AG04449 (cell line): Measurements from ENCODE around the gene PPP1R18.
A peak's percentile ranks its signal among the peaks of the same experiment; 100 is the strongest.
"Not testable (repeated sequence)": the region's sequence is repeated elsewhere in the genome, so short reads cannot be mapped to it uniquely, and the experiment has no call there.

Source experiments
- CTCF ChIA-PET: fragments of 350-600 bp; formaldehyde crosslinking; extraction: SDS; loops from one replicate; lab custom pipeline; 2021; ENCODE audit warnings: antibody characterized with exemption; lab: Yijun Ruan, JAX
- POLR2A ChIA-PET: fragments of 400-600, 350-600 bp; formaldehyde crosslinking; extraction: SDS; loops from one replicate; lab custom pipeline; 2020; ENCODE audit warnings: antibody characterized with exemption, inconsistent platforms; lab: Yijun Ruan, JAX
- DNase-seq: peaks from one replicate; pipeline ENCODE4 v3.0.0-alpha.2; 2010; ENCODE audit warnings: low read depth, low spot score
- H3K4me3 ChIP-seq: 2 replicates; pipeline ENCODE4 v1.5.1; 2011; ENCODE audit warnings: low read depth, mild to moderate bottlenecking, control low read depth, low read length
- CTCF ChIP-seq: IDR thresholded peaks from one replicate; pipeline ENCODE4 v1.5.1; 2011; ENCODE audit warnings: mild to moderate bottlenecking, moderate library complexity, low read length, control low read depth, inconsistent platforms; ENCODE audit not compliant: insufficient read depth; ENCODE audit errors: missing control alignments

Gene PPP1R18

GRCh38 chr6:30723843-30724741, 37.6 kb upstream of the PPP1R18 start:
- peak; percentile 5 for TF ChIP-seq CTCF
- peak overlapping the region; percentile 26 for H3K4me3 ChIP-seq
- CTCF ChIA-PET = interaction anchor here (0.5 to 18.8 kb wide), 12 partner anchors 10 to 190 kb away, joined by 4 to 504 read pairs (median 12); partner anchors contain the start of genes DHX16, FLOT1 and VARS2
- POLR2A ChIA-PET = interaction anchor here (0.8 to 3.8 kb wide), 9 partner anchors 15 to 52 kb away, joined by 3 to 24 read pairs (median 4); partner anchors contain the start of gene NRM
- not testable (repeated sequence) for DNase-seq

- peak overlapping the region; percentile 97 for H3K4me3 ChIP-seq
- ChIA-PET POLR2A (interaction anchor here (1.0 to 3.6 kb wide), 9 partner anchors 8 to 51 kb away, joined by 3 to 24 read pairs (median 6); partner anchors contain the start of genes DHX16 and NRM), CTCF (interaction anchor here (0.6 to 18.8 kb wide), 34 partner anchors 11 to 363 kb away, joined by 3 to 504 read pairs (median 6); partner anchors contain the start of genes DHX16, FLOT1, NRM and VARS2)
- not testable (repeated sequence) for DNase-seq
These were observed 36.9 kb upstream of the PPP1R18 start for GRCh38 chr6:30723159-30723842.

- POLR2A ChIA-PET = interaction anchor here (1.0 to 3.6 kb wide), 20 partner anchors 9 to 159 kb away, joined by 3 to 24 read pairs (median 6); partner anchors contain the start of genes DHX16, FLOT1 and NRM
- peak; percentile 83 for TF ChIP-seq CTCF
- DNase-seq = no peak
- CTCF ChIA-PET = interaction anchor here (0.6 to 18.8 kb wide), 46 partner anchors 11 to 364 kb away, joined by 3 to 504 read pairs (median 4); partner anchors contain the start of genes ATAT1, DHX16, FLOT1 and MRPS18B
- peak overlapping the region; percentile 97 for H3K4me3 ChIP-seq
These were observed 36.1 kb upstream of the PPP1R18 start for GRCh38 chr6:30722280-30723112.

- H3K4me3 ChIP-seq = peak overlapping the region; percentile 97
- DNase-seq = not testable (repeated sequence)
- ChIA-PET CTCF (interaction anchor here (0.6 to 18.8 kb wide), 38 partner anchors 11 to 366 kb away, joined by 3 to 504 read pairs (median 5); partner anchors contain the start of genes ATAT1, DHX16, FLOT1 and MRPS18B), POLR2A (interaction anchor here (0.6 to 3.6 kb wide), 20 partner anchors 9 to 160 kb away, joined by 3 to 24 read pairs (median 6); partner anchors contain the start of genes DHX16, FLOT1, IER3 and NRM)
These were observed 35.5 kb upstream of the PPP1R18 start for GRCh38 chr6:30722025-30722279.

- DNase-seq = no peak
- TF ChIP-seq CTCF = peak; percentile 57
- CTCF ChIA-PET = interaction anchor here (0.6 to 18.8 kb wide), 26 partner anchors 13 to 366 kb away, joined by 3 to 504 read pairs (median 6); partner anchors contain the start of genes DHX16, FLOT1, MRPS18B and NRM
- peak overlapping the region; percentile 97 for H3K4me3 ChIP-seq
- POLR2A ChIA-PET = interaction anchor here (0.6 to 3.6 kb wide), 24 partner anchors 10 to 161 kb away, joined by 3 to 24 read pairs (median 5); partner anchors contain the start of genes DHX16, FLOT1, IER3 and MRPS18B
These were observed 35.0 kb upstream of the PPP1R18 start for GRCh38 chr6:30721198-30722024.

GRCh38 chr6:30720738-30721197, 34.3 kb upstream of the PPP1R18 start:
- TF ChIP-seq CTCF = no peak
- ChIA-PET POLR2A (interaction anchor here (0.6 to 3.6 kb wide), 12 partner anchors 15 to 106 kb away, joined by 3 to 20 read pairs (median 5); partner anchors contain the start of genes DHX16, FLOT1, MRPS18B and PPP1R10), CTCF (interaction anchor here (0.6 to 18.8 kb wide), 9 partner anchors 13 to 367 kb away, joined by 3 to 504 read pairs (median 12); partner anchors contain the start of genes DHX16 and NRM)
- H3K4me3 ChIP-seq = peak overlapping the region; percentile 97
- no peak for DNase-seq
